Tibial nerve (tissue), 4 donors: ENCODE results near the gene CDH16.

Source experiments
- CTCF ChIP-seq, 5 experiments: fragments of 200-600 bp in 3 of 5; fragments of 450-650 bp in 2 of 5; sonication (generic) in 3 of 5; IDR thresholded peaks; one replicate each; pipeline ENCODE4 v1.5.1; 2016 to 2019; ENCODE audit warnings: antibody characterized with exemption in 5 of 5, mild to moderate bottlenecking in 3 of 5, moderate library complexity in 2 of 5
- EP300 ChIP-seq, 2 donors: sonication (generic); formaldehyde crosslinking; IDR thresholded peaks; one replicate each; pipeline ENCODE4 v1.6.1; 2017; ENCODE audit warnings: antibody characterized with exemption in 2 of 2, mild to moderate bottlenecking in 1 of 2
- POLR2A ChIP-seq, 2 donors: fragments of 450-650 bp; IDR thresholded peaks; one replicate each; pipeline ENCODE4 v1.6.1; 2017; ENCODE audit warnings: antibody characterized with exemption in 2 of 2, mild to moderate bottlenecking in 2 of 2, moderate library complexity in 2 of 2

- no peak for TF ChIP-seq POLR2A (IDR thresholded peaks at IDR 0.05)
- no peak for TF ChIP-seq EP300 (IDR thresholded peaks at IDR 0.05)
- TF ChIP-seq CTCF (IDR thresholded peaks at IDR 0.05), result no peak
Observed at GRCh38 chr16:66933776-66934137, 15.1 kb upstream of the CDH16 start.
